Measurements from ENCODE around the gene ATXN1. TPM values are rescaled to one million over a fixed set of nuclear protein-coding genes. Genes with fewer than 3 reads are reported as not detected.

Gene ATXN1
- total and polyA plus RNA-seq, 2 experiments from 2014 or later, result 4.8 to 9.1 TPM

- H3K27me3 Mint-ChIP-seq (ENCODE audit: insufficient read depth, low read depth, poor library complexity), result no peaks in the 10 kb centered on the region
- Histone ChIP-seq H3K4me1 (ENCODE audit: insufficient read depth) (no peaks in the 10 kb centered on the region), H3K36me3 (ENCODE audit: insufficient read depth) (no peaks in the 10 kb centered on the region), H3K9me2 (ENCODE audit: insufficient read depth) (peaks cover 3% of the 10 kb centered on the region), H3K4me2 (no peak overlapping the region), H2AFZ (no peak overlapping the region), H3K27me3 (ENCODE audit: insufficient read depth) (no peaks in the 10 kb centered on the region), H3F3A (replicated peaks; ENCODE audit: low read depth) (no peaks in the 10 kb centered on the region), H3K4me3 (no peak overlapping the region), H4K20me1 (replicated peaks; ENCODE audit: insufficient read depth) (no peaks in the 10 kb centered on the region), H3K79me2 (replicated peaks; ENCODE audit: insufficient read depth) (no peaks in the 10 kb centered on the region), H3K27ac (ENCODE audit: low read depth) (no peak overlapping the region)
- H3K36me3 Mint-ChIP-seq (ENCODE audit: low read depth), result no peaks in the 10 kb centered on the region
- ATAC-seq, result peak; percentile 32; the same call in 1 of the 3 replicates
- H3K4me3 Mint-ChIP-seq, result no peak overlapping the region
- H3K9me3 Mint-ChIP-seq, result no peaks in the 10 kb centered on the region
- peaks cover 8% of the 10 kb centered on the region for H3K4me1 Mint-ChIP-seq
- no peak for TF ChIP-seq NANOG (IDR thresholded peaks at IDR 0.05; ENCODE audit: borderline replicate concordance)
- no peak for TF ChIP-seq JUNB (IDR thresholded peaks at IDR 0.05; ENCODE audit: unreplicated experiment)
- TF ChIP-seq ETS1 (IDR thresholded peaks at IDR 0.05), result no peak
- no peak for TF ChIP-seq STAT1 (IDR thresholded peaks at IDR 0.05; ENCODE audit: unreplicated experiment)
- TF ChIP-seq POLR2AphosphoS5 (IDR thresholded peaks at IDR 0.05; ENCODE audit: low read depth), result no peak
- no peak for TF ChIP-seq EZH2 (IDR thresholded peaks at IDR 0.05; ENCODE audit: low read depth, unreplicated experiment)
- no peak for TF ChIP-seq CTCF (conservative IDR thresholded peaks at IDR 0.05; ENCODE audit: low read depth in 2 of 2)
- no peak for TF ChIP-seq ZNF462 (CRISPR knock-in tag; IDR thresholded peaks at IDR 0.05)
- no peak for TF ChIP-seq CREB1 (CRISPR knock-in tag; IDR thresholded peaks at IDR 0.05; ENCODE audit: low read depth)
- no peak for TF ChIP-seq ZNF114 (CRISPR knock-in tag; IDR thresholded peaks at IDR 0.05)
- no peak for TF ChIP-seq ZNF331 (CRISPR knock-in tag; IDR thresholded peaks at IDR 0.05; ENCODE audit: low read depth)
- no peak for TF ChIP-seq REST (IDR thresholded peaks at IDR 0.05; ENCODE audit: unreplicated experiment)
- no peak for TF ChIP-seq EZH2phosphoT487 (IDR thresholded peaks at IDR 0.05; ENCODE audit: unreplicated experiment)
- no peak overlapping the region for H3K27ac Mint-ChIP-seq
- DNase-seq (ENCODE audit: low spot score), result no peak
Observed at GRCh38 chr6:16433338-16433890, 327.8 kb downstream of the ATXN1 start.

Data from GM23338 (cell line).